HL-60 (cell line): ENCODE data around the gene ECI1.

ENCODE experiments used
- CTCF ChIP-seq: IDR thresholded peaks from one replicate; pipeline ENCODE4 v1.5.1; 2011; ENCODE audit warnings: low read length, control low read depth, inconsistent platforms; ENCODE audit not compliant: insufficient read depth
- REST ChIP-seq: IDR thresholded peaks from 2 replicates; pipeline ENCODE4 v1.6.1; 2012; ENCODE audit warnings: low read depth; ENCODE audit not compliant: insufficient replicate concordance

GRCh38 chr16:2226245-2226793 lies 25.1 kb downstream of the ECI1 start:
- TF ChIP-seq CTCF (no peak), REST (no peak)
